IMR-90 (cell line): ENCODE measurements around the gene NCOA3.
"Not testable (repeated sequence)": the region's sequence is repeated elsewhere in the genome, so short reads cannot be mapped to it uniquely, and the experiment has no call there.

ENCODE experiments used
- MAZ ChIP-seq: IDR thresholded peaks from 2 replicates; pipeline ENCODE4 v1.6.1; 2012; ENCODE audit warnings: low read depth, mild to moderate bottlenecking, low read length, improper control_type of control experiment, moderate library complexity, borderline replicate concordance
- SMC3 ChIP-seq: fragments of 150-350 bp; IDR thresholded peaks from 2 replicates; pipeline ENCODE4 v1.6.1; 2016; ENCODE audit warnings: low read depth, mild to moderate bottlenecking, antibody characterized with exemption, low read length, moderate library complexity

DNA sequence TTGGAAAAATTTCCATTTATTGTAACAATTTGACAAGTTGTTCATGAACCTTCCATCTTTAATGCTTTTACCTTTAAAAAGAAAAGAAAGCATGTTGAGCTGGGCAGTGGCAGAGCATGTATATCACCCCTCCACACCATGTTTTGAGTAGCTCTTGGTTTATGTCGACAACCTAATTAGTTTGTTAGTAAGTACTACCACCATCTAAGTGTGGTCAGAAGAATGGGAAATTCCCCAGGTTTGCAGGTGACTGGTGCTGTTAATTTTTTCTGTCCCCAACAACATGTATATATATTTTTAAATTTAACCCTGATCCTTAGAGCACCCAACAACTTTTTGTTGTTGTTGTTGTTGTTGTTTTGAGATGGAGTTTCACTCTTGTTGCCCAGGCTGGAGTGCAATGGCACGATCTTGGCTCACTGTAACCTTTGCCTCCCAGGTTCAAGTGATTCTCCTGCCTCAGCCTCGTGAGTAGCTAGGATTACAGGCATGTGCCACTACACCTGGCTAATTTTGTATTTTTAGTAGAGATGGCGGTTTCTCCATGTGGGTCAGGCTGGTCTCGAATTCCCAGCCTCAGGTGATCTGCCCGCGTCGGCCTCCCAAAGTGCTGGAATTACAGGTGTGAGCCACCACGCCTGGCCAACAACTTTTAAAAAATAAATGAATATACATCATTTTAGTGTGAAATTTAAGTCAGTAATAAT lies 5.7 kb downstream of the NCOA3 start:
- TF ChIP-seq SMC3, MAZ: not testable (repeated sequence)
